NCI-H2171 (cell line): ENCODE results near the gene AQP10.
A peak's percentile ranks its signal among the peaks of the same experiment; 100 is the strongest.
"Not testable (repeated sequence)": the region's sequence is repeated elsewhere in the genome, so short reads cannot be mapped to it uniquely, and the experiment has no call there.

ENCODE experiments used
- DNase-seq: peaks from one replicate; lab custom pipeline; 2025; lab: John Stamatoyannopoulos, UW

Gene AQP10

DNA sequence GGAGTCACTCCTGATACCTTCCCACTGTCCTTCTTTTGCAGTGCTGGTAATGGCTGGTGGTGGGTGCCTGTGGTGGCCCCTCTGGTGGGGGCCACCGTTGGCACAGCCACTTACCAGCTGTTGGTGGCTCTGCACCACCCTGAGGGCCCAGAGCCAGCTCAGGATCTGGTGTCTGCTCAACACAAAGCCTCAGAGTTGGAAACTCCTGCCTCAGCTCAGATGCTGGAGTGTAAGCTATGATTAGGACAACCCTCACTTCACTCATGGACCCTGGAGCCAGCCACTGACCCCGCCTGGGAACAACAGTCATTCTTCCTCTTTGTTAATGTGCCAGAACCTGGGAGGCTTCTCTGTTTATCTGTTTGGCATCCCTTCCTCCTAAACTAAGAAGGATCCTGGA lies 3.3 kb downstream of the AQP10 start:
- DNase-seq: no peak

DNA sequence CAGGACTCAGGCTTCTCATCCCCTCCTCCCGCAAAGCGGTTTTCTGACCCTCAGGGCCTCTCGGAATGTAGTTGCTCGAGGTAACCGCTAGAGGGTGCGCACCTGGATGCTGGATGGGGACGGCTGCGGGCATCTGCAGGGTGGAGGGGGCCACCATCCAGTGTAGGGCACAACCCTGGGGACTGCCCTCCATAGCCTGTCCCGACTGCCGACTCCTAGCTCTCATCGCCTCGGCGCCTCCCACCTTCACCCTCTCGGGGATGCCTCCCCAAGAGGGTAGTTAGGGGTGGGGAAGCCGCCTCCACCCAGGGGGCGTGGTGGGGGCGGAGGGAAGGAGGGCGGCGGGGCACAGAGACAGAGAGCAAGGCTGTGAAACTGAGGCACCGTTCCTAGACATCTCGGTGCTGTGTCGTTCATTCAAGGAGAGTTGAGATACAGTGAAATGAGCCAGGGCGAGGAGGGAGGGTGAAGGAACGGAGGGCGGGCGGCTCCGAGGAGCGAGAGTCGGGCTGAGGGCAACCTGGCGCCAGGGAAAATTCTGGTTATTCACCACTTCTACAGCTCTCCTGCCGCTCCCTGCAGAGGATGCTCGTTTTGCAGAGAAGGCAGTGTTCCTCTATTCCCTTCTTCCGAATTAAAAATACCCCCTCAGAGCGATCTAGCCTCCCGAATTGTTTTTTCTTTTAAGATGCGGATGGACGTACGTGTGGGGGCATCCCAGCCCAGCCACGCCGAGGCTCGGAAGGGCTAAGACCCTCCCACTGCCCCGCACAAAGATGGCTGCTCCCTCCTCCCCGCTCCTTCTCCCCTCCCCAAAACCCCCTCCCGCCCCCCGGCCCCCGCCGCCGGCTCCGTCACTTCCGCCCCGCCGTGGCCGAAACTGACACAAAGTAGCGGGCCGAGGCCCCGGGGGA lies 4.0 kb downstream of the AQP10 start, which contains the start of gene ATP8B2:
ATP8B2 (plus strand) TSS at position 857 of the 914 bp plus-strand sequence. CDS start 2,617 bp downstream, outside the sequence.
- DNase-seq: peak; percentile 82

- no peak for DNase-seq
Measured at GRCh38 chr1:154325583-154326545, 5.0 kb downstream of the AQP10 start.

DNA sequence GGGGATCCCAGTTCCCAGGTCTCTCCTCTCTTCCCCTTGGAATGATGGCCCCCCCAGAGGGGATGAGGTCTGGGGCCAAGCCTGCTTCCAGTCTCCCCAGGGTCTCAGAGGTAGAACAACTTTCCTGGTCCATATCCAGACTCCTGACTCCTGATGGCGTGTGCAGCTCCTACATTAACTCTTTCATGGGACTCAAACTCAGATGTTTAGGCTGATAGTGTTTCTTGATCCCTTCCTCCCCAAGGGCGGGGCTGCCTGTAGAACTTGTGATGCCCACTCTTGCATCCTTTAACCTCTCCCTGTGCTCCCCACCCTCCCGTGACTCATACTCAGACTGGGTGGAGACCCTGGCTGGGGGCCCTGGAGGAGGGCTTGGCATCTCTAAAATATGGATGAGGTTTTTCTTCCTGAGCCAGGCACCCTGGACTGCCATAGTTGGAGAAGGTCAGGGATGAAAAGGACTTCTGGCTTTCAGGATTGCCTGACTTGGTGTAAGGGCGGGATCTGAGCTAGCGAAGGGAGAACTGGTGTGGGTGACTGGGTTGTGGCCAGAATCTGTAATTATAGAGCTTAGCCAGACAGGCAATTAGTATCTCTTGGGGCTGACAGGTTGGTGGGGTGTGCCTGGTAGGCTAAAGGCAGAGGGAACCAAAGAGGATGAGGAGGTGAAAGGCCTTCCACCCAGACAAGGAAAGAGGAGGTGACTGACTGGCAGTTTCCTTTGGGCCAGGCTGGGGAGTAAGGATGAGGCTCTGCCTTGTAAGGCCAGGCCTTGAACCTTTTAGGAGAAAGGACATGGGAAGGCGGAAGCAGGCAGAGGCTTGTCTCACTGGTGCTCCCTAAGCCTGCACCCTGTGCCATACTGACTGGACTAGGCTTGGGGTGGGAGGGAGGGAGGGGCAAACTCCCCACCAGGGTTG lies 5.9 kb downstream of the AQP10 start:
- DNase-seq: no peak

DNA sequence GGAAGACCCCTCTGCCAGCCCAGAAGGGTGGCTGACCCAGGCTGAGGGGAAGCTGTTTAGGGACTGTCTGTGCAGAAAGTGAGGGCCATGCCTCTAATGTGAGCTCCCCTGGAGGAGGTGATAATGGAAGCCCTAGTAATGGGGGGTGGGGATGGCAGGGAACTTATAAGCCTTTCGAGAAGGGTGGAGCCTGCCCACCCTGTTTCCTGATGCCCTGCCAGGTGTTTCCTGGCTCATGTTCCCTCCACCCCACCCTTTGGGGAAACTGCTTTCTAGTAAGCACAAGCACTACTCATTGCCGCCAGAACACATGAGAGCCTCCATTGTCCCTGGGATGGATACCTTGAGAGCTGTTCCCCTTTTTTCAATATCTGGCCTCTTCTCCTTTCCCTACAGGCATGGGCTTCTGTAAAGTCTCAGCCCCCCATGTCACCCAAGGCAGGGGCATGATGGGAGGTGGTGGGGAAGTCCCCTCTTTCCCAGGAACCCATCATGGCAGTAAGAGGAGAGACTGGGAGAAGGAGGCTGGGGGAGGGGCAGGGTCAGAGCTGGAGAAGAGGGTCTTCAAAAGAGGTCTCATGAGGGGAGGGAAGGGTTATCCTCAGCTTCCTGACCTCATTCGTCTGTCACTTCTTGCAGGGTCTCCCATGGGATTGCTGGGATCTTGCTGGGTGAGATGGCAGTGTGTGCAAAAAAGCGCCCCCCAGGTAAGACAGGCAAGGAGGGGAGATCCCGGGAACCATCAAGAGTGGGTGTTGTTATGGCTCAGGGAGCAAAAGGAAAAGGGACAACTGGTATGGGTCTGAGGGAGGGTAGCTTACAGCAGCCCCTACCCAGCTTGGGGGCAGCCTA lies 6.8 kb downstream of the AQP10 start:
- peak; percentile 45 for DNase-seq

DNA sequence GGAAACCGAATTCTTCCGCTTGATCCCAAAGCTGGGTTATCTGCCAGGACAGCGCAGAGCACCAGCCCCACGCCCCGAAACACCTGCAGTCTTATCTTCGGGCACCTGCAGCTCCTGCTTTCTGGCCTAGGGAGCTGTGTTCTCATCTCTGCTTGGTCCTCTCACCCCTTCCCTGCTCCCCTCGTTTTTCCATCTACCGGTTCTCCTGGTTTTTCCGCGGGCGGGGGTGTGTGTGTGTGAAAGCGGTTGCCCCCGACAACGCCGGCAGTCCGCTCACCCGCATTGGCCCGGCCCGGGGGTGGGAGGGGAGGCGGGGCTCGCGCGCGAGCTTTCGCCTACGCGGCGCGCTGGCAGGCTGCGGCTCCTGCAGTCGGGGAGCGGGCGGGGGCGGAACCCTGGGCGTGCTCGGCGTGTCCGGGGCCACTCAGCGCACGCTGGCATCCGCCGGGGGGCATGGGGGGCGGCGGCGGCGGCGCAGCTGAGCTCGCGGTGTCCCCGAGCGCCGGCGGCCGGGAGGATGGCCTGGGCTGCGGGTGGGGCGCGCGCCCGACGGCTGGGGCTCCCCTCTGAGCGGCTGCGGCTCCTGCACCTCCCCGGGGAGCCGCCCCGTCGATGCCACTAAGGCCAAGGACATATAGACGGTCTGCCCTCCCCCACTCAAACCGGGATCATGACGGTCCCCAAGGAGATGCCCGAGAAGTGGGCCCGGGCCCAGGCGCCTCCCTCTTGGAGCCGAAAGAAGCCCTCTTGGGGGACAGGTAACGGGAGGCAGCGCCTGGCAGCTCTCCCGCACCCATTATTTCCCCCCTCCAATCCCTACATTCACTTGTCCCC lies 7.6 kb downstream of the AQP10 start:
- peak; percentile 51 for DNase-seq

GRCh38 chr1:154329152-154329521 lies 8.2 kb downstream of the AQP10 start:
- DNase-seq: no peak

GRCh38 chr1:154329551-154330131 lies 8.7 kb downstream of the AQP10 start:
- DNase-seq: peak; percentile 36

DNA sequence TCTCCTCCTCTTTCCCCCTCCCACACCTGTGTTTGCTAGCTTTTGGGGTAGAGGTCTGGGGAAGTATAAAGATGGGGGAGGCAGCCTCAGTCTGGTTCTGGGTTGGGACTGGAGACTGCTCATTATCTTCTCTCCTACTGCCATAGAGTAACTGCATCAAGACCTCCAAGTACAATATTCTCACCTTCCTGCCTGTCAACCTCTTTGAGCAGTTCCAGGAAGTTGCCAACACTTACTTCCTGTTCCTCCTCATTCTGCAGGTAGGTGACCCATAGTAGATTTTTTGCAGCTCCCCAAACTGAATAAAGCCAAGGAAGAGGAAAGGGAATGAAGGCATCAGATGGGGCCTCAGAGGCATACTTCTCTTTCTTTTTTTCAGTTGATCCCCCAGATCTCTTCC lies 9.8 kb downstream of the AQP10 start:
- DNase-seq: no peak

GRCh38 chr1:154334079-154335024 lies 13.5 kb downstream of the AQP10 start:
- DNase-seq: no peak

DNA sequence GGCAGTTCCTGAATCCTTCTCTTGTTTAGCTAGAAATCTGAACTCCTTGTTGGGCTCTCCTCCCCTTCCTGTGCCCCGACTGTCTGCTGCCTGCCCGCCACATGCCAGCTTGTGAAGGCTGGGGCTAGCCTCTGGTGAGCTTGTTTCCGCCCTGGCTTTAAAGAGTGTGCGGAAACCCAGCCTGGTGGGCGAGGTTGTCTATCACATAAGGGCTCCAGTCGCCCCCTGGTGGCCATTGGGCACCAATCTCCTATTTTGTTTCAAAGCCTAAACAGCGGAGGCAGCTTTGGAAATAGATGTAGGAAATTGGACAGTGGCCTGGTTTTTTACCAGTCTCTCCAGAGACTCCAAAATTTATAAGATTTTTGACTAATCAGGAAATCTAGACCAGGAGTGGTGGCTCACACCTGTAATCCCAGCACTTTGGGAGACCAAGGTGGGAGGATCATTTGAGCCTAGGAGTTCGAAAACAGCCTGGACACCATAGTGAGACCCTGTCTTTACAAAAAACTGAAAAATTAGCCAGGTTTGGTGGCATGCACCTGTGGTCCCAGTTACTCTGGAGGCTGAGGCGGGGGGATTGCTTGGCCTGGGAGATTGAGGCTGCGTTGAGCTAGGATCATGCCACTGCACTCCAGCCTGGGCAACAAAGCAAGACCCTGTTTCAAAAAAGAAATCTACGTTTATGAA lies 14.3 kb downstream of the AQP10 start:
- peak; percentile 70 for DNase-seq

GRCh38 chr1:154337253-154337894 lies 16.5 kb downstream of the AQP10 start:
- DNase-seq: no peak

GRCh38 chr1:154338875-154339274 lies 18.0 kb downstream of the AQP10 start:
- DNase-seq: no peak

DNA sequence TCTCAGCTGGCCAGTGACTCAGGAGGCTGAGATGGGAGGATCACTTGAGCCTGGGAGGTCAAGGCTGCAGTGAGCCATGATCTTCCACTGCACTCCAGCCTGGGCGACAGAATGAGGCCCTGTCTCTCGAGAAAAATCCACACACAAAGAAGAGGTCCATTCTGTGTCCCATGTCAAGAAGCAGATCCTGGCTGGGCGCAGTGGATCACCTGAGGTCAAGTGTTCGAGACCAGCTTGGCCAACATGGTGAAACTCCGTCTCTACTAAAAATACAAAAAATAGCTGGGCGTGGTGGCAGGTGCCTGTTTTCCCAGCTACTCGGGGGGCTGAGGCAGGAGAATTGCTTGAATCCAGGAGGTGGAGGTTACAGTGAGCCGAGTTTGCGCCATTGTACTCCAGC lies 20.5 kb downstream of the AQP10 start:
- DNase-seq: not testable (repeated sequence)

DNA sequence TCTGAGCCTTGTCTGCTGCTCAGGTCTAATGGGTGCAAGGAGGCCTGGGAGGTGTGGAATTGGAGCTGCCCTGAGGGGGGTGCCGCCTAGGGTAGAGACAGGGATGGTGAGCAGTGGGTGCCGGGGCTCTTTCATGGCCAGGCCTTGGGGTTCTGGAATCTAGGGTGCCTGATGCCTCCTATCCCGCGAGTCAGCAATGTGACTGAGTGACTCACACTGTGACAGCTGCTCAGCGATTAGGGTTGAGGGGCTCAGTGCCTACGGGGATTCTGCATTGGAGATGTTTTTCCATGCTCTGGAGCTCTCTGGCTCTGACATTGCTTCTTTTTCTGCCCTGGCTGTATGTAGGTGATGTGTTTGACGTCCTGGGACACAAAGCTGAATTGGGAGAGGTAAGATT lies 21.2 kb downstream of the AQP10 start:
- no peak for DNase-seq

- DNase-seq: no peak
Measured at GRCh38 chr1:154342836-154343472, 22.1 kb downstream of the AQP10 start.
